ENCODE data around the gene MAP3K13.
"Not testable (repeated sequence)": the region's sequence is repeated elsewhere in the genome, so short reads cannot be mapped to it uniquely, and the experiment has no call there.

Gene MAP3K13

GRCh38 chr3:185457376-185457775, 94.4 kb downstream of the MAP3K13 start:
- Histone ChIP-seq H3K27ac (no peak overlapping the region), H3K4me3 (ENCODE audit: low read depth, low read length) (no peak overlapping the region), H3K9me3 (ENCODE audit: severe bottlenecking) (no peaks in the 10 kb centered on the region), H3K27me3 (ENCODE audit: insufficient read depth, low read depth, severe bottlenecking) (no peaks in the 10 kb centered on the region), H3K36me3 (peaks cover 8% of the 10 kb centered on the region)
- TF ChIP-seq CTCF (IDR thresholded peaks at IDR 0.05; ENCODE audit: low read depth, low read length), result no peak
- DNase-seq, result no peak

GRCh38 chr3:185460309-185460708, 97.4 kb downstream of the MAP3K13 start:
- H3K36me3 ChIP-seq, result peaks cover 5% of the 10 kb centered on the region
- no peak overlapping the region for H3K4me3 ChIP-seq (ENCODE audit: low read depth, low read length)
- no peaks in the 10 kb centered on the region for H3K9me3 ChIP-seq (ENCODE audit: severe bottlenecking)
- TF ChIP-seq CTCF (IDR thresholded peaks at IDR 0.05; ENCODE audit: low read depth, low read length), result no peak
- no peak overlapping the region for H3K27ac ChIP-seq
- DNase-seq, result no peak
- no peaks in the 10 kb centered on the region for H3K27me3 ChIP-seq (ENCODE audit: insufficient read depth, low read depth, severe bottlenecking)

GRCh38 chr3:185460719-185461350, 97.9 kb downstream of the MAP3K13 start:
- no peak for DNase-seq
- 0 out of 2 replicates have a peak, but pooled peaks have one; percentile 6 for TF ChIP-seq CTCF (IDR thresholded peaks at IDR 0.05; ENCODE audit: low read depth, low read length)

GRCh38 chr3:185465471-185465870, 102.5 kb downstream of the MAP3K13 start:
- no peak for DNase-seq
- H3K4me3 ChIP-seq (ENCODE audit: low read depth, low read length), result no peak overlapping the region
- no peaks in the 10 kb centered on the region for H3K27me3 ChIP-seq (ENCODE audit: insufficient read depth, low read depth, severe bottlenecking)
- H3K27ac ChIP-seq, result no peak overlapping the region
- no peak for TF ChIP-seq CTCF (IDR thresholded peaks at IDR 0.05; ENCODE audit: low read depth, low read length)
- H3K36me3 ChIP-seq, result peaks cover 40% of the 10 kb centered on the region
- no peaks in the 10 kb centered on the region for H3K9me3 ChIP-seq (ENCODE audit: severe bottlenecking)

More at GRCh38 chr3:185460719-185461350, 97.9 kb downstream of the MAP3K13 start:
- no peaks in the 10 kb centered on the region for H3K27me3 ChIP-seq (ENCODE audit: insufficient read depth, low read depth, severe bottlenecking)
- no peaks in the 10 kb centered on the region for H3K9me3 ChIP-seq (ENCODE audit: severe bottlenecking)
- peaks cover 10% of the 10 kb centered on the region for H3K36me3 ChIP-seq
- H3K4me3 ChIP-seq (ENCODE audit: low read depth, low read length), result no peak overlapping the region
- H3K27ac ChIP-seq, result no peak overlapping the region

GRCh38 chr3:185466123-185466522, 103.2 kb downstream of the MAP3K13 start:
- H3K9me3 ChIP-seq (ENCODE audit: severe bottlenecking); DNase-seq; H3K4me3 ChIP-seq (ENCODE audit: low read depth, low read length); H3K27me3 ChIP-seq (ENCODE audit: insufficient read depth, low read depth, severe bottlenecking); H3K27ac ChIP-seq: not testable (repeated sequence)
- H3K36me3 ChIP-seq, result peaks cover 40% of the 10 kb centered on the region

GRCh38 chr3:185469542-185469941, 106.6 kb downstream of the MAP3K13 start:
- no peak overlapping the region for H3K4me3 ChIP-seq (ENCODE audit: low read depth, low read length)
- H3K27me3 ChIP-seq (ENCODE audit: insufficient read depth, low read depth, severe bottlenecking), result no peaks in the 10 kb centered on the region
- no peak overlapping the region for H3K27ac ChIP-seq
- H3K9me3 ChIP-seq (ENCODE audit: severe bottlenecking), result no peaks in the 10 kb centered on the region
- no peak for DNase-seq
- peaks cover 45% of the 10 kb centered on the region for H3K36me3 ChIP-seq
- TF ChIP-seq CTCF (IDR thresholded peaks at IDR 0.05; ENCODE audit: low read depth, low read length), result no peak
